Small intestine (tissue), 7 donors: ENCODE results near the gene KCNV2. TPM values are rescaled to one million over a fixed set of nuclear protein-coding genes. Genes with fewer than 3 reads are reported as not detected.

Experiments used
- DNase-seq, 2 donors: peaks; one replicate each; pipeline versions ENCODE4 v3.0.0 to v3.0.0-alpha.2; 2013
- FAIRE-seq: peaks from 2 replicates; lab custom pipeline; 2012; peaks lifted over from hg19 to GRCh38; lab: Jason Lieb, UNC
- H3K27ac ChIP-seq, 3 donors: one replicate each; pipeline ENCODE4 v1.5.1; 2013; ENCODE audit warnings: low read length in 2 of 3, mild to moderate bottlenecking in 2 of 3, control low read depth in 1 of 3, inconsistent platforms in 1 of 3, low read depth in 1 of 3, moderate library complexity in 1 of 3
- H3K27me3 ChIP-seq, 3 donors: one replicate each; pipeline ENCODE4 v1.6.1; 2013; ENCODE audit warnings: low read length in 3 of 3, inconsistent platforms in 1 of 3; ENCODE audit not compliant: control insufficient read depth in 3 of 3, insufficient read depth in 3 of 3
- H3K36me3 ChIP-seq, 3 donors: one replicate each; pipeline ENCODE4 v1.6.1; 2013; ENCODE audit warnings: low read length in 3 of 3, inconsistent platforms in 1 of 3, low read depth in 1 of 3, mild to moderate bottlenecking in 1 of 3, moderate library complexity in 1 of 3; ENCODE audit not compliant: control insufficient read depth in 3 of 3, insufficient read depth in 2 of 3
- H3K4me1 ChIP-seq, 3 donors: one replicate each; pipeline ENCODE4 v1.6.1; 2013; ENCODE audit warnings: low read length in 2 of 3, inconsistent platforms in 1 of 3, low read depth in 1 of 3, mild to moderate bottlenecking in 1 of 3, moderate library complexity in 1 of 3; ENCODE audit not compliant: control insufficient read depth in 3 of 3, insufficient read depth in 2 of 3
- H3K4me3 ChIP-seq, 3 donors: one replicate each; pipeline ENCODE4 v1.5.1; 2013; ENCODE audit warnings: low read length in 3 of 3, control low read depth in 1 of 3, inconsistent platforms in 1 of 3, low read depth in 1 of 3, mild to moderate bottlenecking in 1 of 3, moderate library complexity in 1 of 3
- H3K9me3 ChIP-seq, 2 donors: one replicate each; pipeline ENCODE4 v1.6.1; 2013; ENCODE audit warnings: low read depth in 1 of 2, low read length in 1 of 2; ENCODE audit not compliant: control insufficient read depth in 2 of 2, insufficient read depth in 1 of 2
- WGBS, 3 donors: extraction: QIAGEN DNeasy Blood & Tissue Kit; methylation state at CpG; one replicate each; pipeline ENCODE4 v1.1.7; 2013; 5-methylcytosine and 5-hydroxymethylcytosine counted together
- polyA plus RNA-seq, 4 donors: library from polyadenylated mRNA; stranded (reverse) in 3 of 4; unstranded in 1 of 4; fragments of 200-250 nt in 3 of 4; fragments of 120-200 nt in 1 of 4; gene quantifications; one replicate each; pipeline versions ENCODE4 v1.2.1 to v1.2.3, GENCODE V29; 2013
- donor health status: healthy with polysubstance abuse.
- donor health status: control.
- donor health status: control.
- donor health status: Bipolar disorder and iron deficiency.
- donor health status: healthy.

Gene KCNV2
- polyA plus RNA-seq, 4 donors: 0.18 TPM; not detected in 3

- Histone ChIP-seq H3K9me3 (peaks cover 0 to 8% of the 10 kb centered on the region in 2 donors), H3K27ac (no peak overlapping the region), H3K4me3 (no peak overlapping the region), H3K36me3 (peaks cover 4 to 11% (median 6%) of the 10 kb centered on the region in 3 donors), H3K4me1 (peaks cover 0 to 3% (median 0%) of the 10 kb centered on the region in 3 donors), H3K27me3 (peaks cover 0 to 31% (median 0%) of the 10 kb centered on the region in 3 donors)
- DNase-seq (no peak), FAIRE-seq (no peak)
Measured at GRCh38 chr9:2771661-2772060, 54.4 kb downstream of the KCNV2 start.

- Histone ChIP-seq H3K4me3 (no peak overlapping the region), H3K36me3 (peaks cover 2 to 11% (median 10%) of the 10 kb centered on the region in 3 donors), H3K27me3 (peaks cover 0 to 18% (median 0%) of the 10 kb centered on the region in 3 donors), H3K4me1 (no peaks in the 10 kb centered on the region), H3K27ac (no peak overlapping the region), H3K9me3 (peaks cover 0 to 20% of the 10 kb centered on the region in 2 donors)
- 98 to 99% (median 99%) methylated on average over 3 of the region's 3 CpGs for WGBS, 3 donors
- no peak for DNase-seq
- no peak for FAIRE-seq
Measured at GRCh38 chr9:2777454-2777853, 60.1 kb downstream of the KCNV2 start.

DNA sequence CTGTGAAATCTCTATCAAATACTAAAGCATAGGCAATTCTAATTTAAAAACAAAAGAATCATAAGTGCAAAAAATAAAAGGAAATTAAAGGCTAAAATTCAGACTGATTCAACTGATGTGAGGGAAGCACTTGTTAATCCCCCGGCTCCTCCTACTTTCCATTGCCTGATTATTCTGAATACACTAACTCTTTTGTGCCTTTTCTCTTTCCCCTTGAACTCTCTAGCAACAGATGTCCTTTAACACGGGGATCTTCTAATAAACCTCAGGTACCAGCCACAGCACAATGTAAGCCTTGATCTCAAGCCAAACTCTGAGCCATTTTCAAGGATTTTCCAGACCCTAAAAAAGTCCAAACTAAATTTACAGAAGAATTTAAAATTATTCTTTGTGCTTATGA, 61.5 kb downstream of the KCNV2 start:
- Histone ChIP-seq H3K27me3 (peaks cover 0 to 11% (median 0%) of the 10 kb centered on the region in 3 donors), H3K27ac (no peak overlapping the region), H3K9me3 (peaks cover 0 to 20% of the 10 kb centered on the region in 2 donors), H3K36me3 (peaks cover 2 to 14% (median 5%) of the 10 kb centered on the region in 3 donors), H3K4me3 (no peak overlapping the region), H3K4me1 (no peaks in the 10 kb centered on the region)
- no peak for DNase-seq
- no peak for FAIRE-seq
- 78 to 90% (median 85%) methylated on average over 2 of the region's 2 CpGs for WGBS, 3 donors

Other genes starting within 250 kb of the KCNV2 start
- 1 to 10 TPM in 2 of 4 donors, under 1 TPM in 1, not detected in 1; 0.81 to 2.4 (median 2.1) TPM for gene VLDLR, start 95.7 kb upstream of the KCNV2 start, polyA plus RNA-seq
- 10 to 100 TPM in 3 of 4 donors, 1 to 10 TPM in 1; 9.5 to 30.5 (median 20.8) TPM for gene PUM3, start 126.6 kb downstream of the KCNV2 start, polyA plus RNA-seq